Right renal pelvis (tissue), 4 donors: Measurements from ENCODE around the gene OR6B3. TPM values are rescaled to one million over a fixed set of nuclear protein-coding genes. Genes with fewer than 3 reads are reported as not detected.

Experiments
- DNase-seq, 4 donors: peaks; one replicate each; pipeline ENCODE4 v3.0.0-alpha.2; 2013; ENCODE audit warnings: low read depth in 4 of 4, low spot score in 3 of 4, missing footprints in 1 of 4
- polyA plus RNA-seq, 4 donors: library from polyadenylated mRNA; unstranded; fragments of 120-200 nt; gene quantifications; one replicate each; pipeline ENCODE4 v1.2.1, GENCODE V29; 2013; ENCODE audit not compliant: insufficient read length in 4 of 4

OR6B3 gene
- polyA plus RNA-seq = not detected

DNA sequence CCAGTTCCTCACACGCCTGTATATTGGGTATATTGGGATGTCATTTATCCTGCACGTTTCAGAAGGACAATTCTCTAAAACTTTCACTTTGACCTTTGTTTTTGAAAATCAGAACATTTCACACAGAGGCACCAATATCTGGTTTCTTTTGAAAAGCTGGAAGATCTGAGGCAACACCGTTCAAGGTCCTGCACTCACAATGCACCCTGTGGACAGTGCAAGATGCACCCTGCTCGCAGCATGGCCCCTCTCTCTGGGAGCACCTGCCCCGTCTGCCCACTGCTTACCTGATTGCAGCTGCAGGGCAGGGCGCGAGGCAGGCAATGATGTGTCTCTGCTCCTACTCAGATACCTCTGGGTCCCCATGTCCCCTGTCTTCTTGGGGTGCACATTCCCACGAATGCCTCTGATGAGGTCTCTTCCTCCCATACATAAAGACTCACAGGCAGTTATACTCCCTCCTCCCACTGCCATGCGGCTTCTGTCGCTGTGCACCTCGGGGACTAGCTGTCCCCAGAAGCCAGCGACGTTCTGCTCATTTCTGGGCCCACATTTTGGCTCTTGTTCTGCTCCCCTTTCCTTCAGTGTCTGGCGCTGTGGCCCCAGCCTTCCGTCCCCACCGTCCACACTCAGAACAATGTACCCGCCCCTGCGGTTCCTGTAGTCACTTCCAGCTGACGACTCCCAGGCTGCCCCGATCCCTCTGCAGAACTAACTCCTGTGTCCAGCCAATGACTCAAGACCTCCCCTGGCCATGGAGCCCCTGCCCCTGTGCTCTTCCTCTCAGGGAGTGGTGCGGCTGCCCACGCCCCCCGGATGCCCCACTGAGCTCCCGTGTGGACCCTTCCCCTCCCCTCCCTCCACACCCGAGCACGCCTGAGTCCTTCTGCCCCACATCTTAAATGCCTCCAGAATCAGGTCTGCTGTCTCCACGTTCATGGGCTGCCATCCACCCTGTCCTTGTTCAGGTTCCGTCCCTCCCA, at the start of gene OR6B3:
Gene OR6B3 (minus strand): TSS at position 349 of the 983 bp plus-strand sequence.
- no peak for DNase-seq

GRCh38 chr2:240098349-240098748, 45.0 kb upstream of the OR6B3 start:
- no peak for DNase-seq

GRCh38 chr2:240095556-240096523, 42.5 kb upstream of the OR6B3 start:
- DNase-seq = no peak

- no peak for DNase-seq
These were observed 36.0 kb upstream of the OR6B3 start for GRCh38 chr2:240089306-240089705.

DNA sequence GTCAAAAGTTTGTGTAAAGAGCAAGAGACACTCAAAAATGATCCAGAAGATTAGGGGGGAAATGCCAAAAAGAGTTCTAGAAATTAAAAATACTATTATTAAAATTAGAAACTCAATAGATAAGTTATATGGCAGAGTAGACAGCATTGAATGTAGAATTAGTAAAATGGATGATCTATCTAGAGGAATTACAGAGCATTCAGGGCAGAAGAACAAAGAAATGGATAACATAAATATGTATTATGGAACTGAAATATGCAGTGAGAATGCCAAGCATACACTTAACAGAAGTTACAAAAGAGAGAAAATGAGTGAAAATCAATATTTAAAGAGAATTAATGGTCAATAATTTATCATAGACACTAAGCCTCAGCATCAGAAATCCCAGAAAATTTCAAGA, 33.2 kb upstream of the OR6B3 start:
- DNase-seq = no peak

DNA sequence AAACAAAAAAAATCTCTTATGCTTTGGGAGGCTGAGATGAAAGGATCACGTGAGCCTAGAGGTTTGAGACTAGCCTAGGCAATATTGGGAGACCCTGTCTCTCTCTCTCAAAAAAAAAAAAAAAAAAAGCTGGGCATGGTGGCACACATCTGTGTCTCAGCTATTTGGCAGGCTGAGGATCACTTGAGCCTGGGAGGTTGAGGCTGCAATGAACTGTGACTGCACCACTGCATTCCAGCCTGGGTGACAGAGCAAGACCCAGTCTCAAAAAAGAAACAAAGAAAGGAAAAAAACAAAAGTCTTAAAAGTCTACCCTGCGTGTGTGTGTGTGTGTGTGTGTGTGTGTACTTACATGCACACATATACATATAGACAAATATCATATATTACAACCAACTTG, 25.3 kb upstream of the OR6B3 start:
- DNase-seq = no peak

DNA sequence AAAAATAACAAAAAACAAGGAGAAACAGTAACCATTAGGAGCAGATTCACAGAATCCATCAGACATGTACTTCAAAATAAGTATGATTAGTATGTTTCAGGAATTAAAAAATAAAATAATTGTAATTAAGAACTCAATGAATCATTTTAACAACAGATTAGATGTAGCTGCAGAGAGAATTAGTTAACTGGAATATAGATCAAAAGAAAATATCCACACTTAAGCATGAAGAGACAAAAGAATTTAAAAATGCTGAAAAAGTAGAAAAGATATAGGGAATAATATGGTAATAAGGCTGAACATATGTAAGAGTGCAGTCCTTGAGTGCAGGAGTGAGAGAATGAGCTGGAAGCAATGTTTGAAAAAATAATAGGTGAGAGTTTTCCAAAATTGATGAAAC, 24.1 kb upstream of the OR6B3 start:
- no peak for DNase-seq

DNA sequence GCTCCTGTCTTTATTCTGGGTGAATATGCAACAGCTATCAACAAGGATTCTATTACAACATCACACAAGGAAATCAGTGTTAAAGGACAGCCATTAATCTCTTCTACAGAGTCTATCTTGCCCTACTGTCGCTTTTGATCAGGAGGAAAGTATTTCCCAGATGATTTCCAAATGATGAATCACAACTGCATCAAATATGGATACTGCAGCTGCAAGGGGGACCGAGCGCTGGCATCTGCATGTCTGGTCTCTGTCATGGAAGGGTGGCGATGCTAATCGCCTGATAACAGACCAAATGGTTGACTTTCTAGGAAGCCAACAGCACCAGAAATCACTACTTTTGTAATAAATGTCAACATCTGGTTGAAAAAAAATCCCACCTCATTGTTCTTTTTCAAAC, 21.2 kb upstream of the OR6B3 start:
- no peak for DNase-seq

- DNase-seq = no peak
These were observed 17.6 kb upstream of the OR6B3 start for GRCh38 chr2:240070907-240071306.

GRCh38 chr2:240069829-240070228, 16.5 kb upstream of the OR6B3 start:
- no peak for DNase-seq

DNA sequence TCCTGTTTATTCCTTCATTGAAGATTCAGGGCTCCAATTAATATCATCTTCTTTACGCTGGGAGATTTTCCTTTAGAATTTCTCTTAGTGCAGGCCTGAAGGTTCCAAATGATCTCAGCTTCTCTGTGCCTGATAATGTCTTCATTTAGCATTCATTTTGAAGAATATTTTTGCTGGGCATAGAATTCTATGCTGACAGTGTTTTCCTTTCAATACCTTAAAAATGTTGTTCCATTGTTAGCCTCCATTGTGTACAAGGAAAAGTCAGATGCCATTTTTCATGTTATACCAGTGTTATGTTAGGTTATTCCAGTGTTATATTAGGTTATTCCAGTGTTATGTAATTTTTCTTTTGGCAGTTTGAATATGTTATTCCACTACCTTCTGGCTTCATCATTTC, 14.9 kb upstream of the OR6B3 start:
- DNase-seq = no peak

DNA sequence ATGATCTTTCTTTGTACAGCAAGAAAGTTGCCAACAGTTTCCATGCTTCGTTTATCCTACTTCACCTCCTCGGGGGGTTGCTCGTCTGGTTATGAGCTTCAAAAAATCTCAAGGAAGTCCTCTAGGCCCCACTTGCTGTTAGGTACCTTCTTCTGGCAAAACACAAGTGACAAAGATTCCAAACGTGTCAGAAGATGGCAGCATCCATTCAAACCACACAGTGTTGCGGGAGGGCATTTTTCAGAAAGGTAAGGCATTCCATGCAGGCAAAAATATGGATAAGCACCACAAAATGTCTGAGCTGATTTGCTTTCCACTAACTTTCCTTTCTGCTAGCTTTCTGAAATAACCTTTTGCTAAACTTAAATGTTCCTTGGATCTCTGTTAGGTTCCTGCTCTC, 13.2 kb upstream of the OR6B3 start:
- no peak for DNase-seq

DNA sequence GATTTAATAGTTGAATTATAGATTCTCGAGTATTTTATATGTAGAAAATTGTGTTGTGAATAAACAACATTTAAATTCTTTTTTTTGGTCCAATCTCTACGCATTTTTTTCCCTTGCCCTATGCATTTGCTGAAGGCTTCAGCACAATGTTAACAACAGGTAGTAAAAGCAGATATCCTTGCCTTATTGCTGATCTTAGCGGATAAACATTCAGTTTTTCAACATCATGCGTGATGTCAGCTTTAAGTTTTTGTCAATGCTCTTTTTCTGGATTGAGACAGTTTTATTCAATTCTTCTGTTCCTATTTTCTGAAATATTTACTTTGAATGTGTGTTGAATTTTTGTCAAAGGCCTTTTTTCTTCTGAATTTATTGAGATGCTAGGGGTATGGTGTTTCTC, 11.6 kb upstream of the OR6B3 start:
- no peak for DNase-seq

- peak; percentile 13 to 32 (median 20) for DNase-seq
These were observed 7.8 kb upstream of the OR6B3 start for GRCh38 chr2:240060977-240061591.

GRCh38 chr2:240056678-240057077, 3.4 kb upstream of the OR6B3 start:
- no peak for DNase-seq

- DNase-seq = no peak
These were observed 2.0 kb upstream of the OR6B3 start for GRCh38 chr2:240055177-240055917.

DNA sequence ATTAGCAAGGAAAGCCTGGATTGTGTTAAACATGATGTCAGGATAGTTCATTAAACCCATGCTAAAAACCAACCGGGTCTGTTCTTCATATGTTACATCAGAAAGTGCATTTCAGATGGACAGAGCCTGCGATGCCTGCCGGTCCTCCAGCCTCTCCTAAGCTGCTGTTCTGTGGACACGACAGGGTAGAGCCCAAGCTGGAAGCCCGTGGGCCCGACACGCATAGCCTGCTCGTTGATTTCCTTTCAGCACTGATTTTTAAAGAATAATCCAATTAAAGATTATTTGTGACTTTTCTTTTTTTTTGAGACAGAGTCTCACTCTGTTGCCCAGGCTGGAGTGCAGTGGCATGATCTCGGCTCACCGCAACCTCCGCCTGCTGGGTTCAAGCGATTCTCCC, 797 bp downstream of the OR6B3 start:
- DNase-seq = no peak

DNA sequence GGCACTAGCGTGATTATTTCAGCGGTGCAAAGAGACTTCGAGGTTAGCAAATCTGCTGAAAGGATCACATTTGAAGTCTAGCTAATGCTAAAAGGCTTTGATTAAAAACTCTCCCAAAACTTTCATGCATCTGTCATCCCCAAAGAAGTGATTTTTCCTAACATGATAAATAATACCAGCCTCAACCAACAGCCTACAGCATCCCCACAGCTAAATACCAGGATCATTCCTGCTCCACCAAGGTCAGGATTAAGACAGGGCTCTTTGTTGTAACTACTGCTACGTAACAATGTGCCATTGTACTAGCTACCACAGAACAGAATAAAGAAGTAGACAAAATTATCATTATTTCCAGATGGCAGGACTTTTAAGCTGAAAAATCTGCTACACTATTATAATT, 1.6 kb downstream of the OR6B3 start:
- no peak for DNase-seq

- no peak for DNase-seq
These were observed 3.0 kb downstream of the OR6B3 start for GRCh38 chr2:240050278-240050677.

DNA sequence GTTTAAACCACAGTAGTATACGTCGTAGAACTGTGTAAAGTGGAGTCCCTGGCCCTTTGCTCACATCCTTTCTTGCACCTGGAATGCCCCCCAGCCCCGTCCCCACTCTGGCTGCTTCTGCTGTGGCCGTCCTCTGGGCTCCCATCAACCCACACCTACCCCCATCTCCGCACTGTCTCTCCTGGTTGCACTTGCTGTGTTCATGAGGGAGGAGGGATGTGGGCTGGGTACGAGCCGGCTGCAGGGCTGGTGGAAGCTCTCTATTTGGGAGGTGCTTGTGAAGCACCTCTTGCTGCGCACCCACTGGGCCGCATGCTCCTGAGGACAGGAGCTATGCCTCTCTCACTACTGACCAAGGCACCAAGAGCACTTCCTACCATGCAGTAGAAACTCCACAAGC, 5.1 kb downstream of the OR6B3 start:
- DNase-seq = no peak
